ENCODE measurements around the gene CDK2AP2. TPM values are rescaled to one million over a fixed set of nuclear protein-coding genes. Genes with fewer than 3 reads are reported as not detected.
"Not testable (repeated sequence)": the region's sequence is repeated elsewhere in the genome, so short reads cannot be mapped to it uniquely, and the experiment has no call there.

Gene CDK2AP2
- total RNA-seq, 1 donor from 2014 or later = 104 TPM

- Histone ChIP-seq H3K4me3 (ENCODE audit: low read depth, low read length) (no peak overlapping the region), H3K27me3 (ENCODE audit: control insufficient read depth, insufficient read depth, low read length) (no peaks in the 10 kb centered on the region), H3K36me3 (ENCODE audit: control insufficient read depth, insufficient read depth, low read length) (no peaks in the 10 kb centered on the region)
- TF ChIP-seq CTCF (IDR thresholded peaks at IDR 0.05; ENCODE audit: insufficient read depth, low read length, poor library complexity, severe bottlenecking) = no peak
- DNase-seq (ENCODE audit: low read depth) = no peak
Measured at GRCh38 chr11:67516806-67517205, 8.8 kb upstream of the CDK2AP2 start.

DNA sequence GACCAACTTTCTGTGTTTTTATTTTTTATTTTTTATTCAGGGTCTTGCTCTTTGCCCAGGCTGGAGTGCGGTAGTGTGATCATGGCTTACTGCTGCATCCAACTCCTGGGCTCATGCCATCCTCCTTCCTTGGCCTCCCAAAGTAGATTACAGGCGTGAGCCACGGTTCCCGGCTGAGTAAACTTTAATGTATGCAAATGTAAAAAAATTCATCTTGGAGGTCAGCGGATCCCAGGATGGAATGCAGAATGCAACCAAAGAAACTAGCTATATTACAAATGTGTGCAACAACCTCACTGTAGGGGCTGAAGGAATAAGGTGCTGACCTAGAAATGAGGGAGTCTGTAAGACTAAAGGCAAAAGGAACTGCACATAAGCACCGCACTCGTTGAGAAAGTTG, 6.2 kb upstream of the CDK2AP2 start:
- no peaks in the 10 kb centered on the region for H3K27me3 ChIP-seq (ENCODE audit: control insufficient read depth, insufficient read depth, low read length)
- no peak overlapping the region for H3K4me3 ChIP-seq (ENCODE audit: low read depth, low read length)
- no peaks in the 10 kb centered on the region for H3K36me3 ChIP-seq (ENCODE audit: control insufficient read depth, insufficient read depth, low read length)
- DNase-seq (ENCODE audit: low read depth) = no peak
- TF ChIP-seq CTCF (IDR thresholded peaks at IDR 0.05; ENCODE audit: insufficient read depth, low read length, poor library complexity, severe bottlenecking) = no peak

GRCh38 chr11:67511558-67511957, 3.6 kb upstream of the CDK2AP2 start:
- not testable (repeated sequence) for H3K4me3 ChIP-seq (ENCODE audit: low read depth, low read length); H3K27me3 ChIP-seq (ENCODE audit: control insufficient read depth, insufficient read depth, low read length); DNase-seq (ENCODE audit: low read depth); H3K36me3 ChIP-seq (ENCODE audit: control insufficient read depth, insufficient read depth, low read length)

- Histone ChIP-seq H3K27me3 (ENCODE audit: control insufficient read depth, insufficient read depth, low read length) (no peaks in the 10 kb centered on the region), H3K36me3 (ENCODE audit: control insufficient read depth, insufficient read depth, low read length) (no peaks in the 10 kb centered on the region), H3K4me3 (ENCODE audit: low read depth, low read length) (no peak overlapping the region)
- no peak for DNase-seq (ENCODE audit: low read depth)
- no peak for TF ChIP-seq CTCF (IDR thresholded peaks at IDR 0.05; ENCODE audit: insufficient read depth, low read length, poor library complexity, severe bottlenecking)
Measured at GRCh38 chr11:67510023-67510345, 2.0 kb upstream of the CDK2AP2 start.

DNA sequence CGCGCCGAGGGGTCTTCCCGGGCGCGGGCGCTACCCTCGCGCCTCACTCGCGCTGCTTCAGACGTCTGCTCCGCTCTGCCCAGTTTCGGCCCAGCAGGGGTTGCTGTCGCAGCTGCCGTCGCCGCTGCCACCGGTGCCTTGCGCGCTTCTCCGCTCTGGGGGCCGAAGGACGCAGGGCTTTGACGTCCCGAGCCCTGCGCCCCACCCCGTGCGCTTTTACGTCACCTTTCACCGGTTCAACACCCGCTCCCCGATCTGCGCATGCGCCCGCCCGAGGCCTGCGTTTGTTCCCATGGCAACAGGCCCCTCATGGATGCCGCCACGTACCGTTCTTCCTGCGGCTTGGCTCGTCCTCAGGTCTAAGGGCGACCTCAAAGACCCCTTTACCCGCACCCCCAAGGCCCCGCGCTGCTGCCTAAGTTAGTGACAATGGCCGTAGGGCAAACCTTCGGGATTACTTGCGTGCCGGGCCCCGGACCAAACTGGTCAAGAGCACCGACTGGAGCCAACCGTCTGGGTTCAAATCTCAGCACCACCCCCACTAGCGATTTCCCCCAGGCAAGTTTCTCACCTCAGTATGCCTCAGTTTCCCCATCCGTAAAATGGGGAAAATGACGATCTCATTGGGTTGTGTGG, 642 bp upstream of the CDK2AP2 start:
- H3K4me3 ChIP-seq (ENCODE audit: low read depth, low read length) = peak overlapping the region; percentile 89
- DNase-seq (ENCODE audit: low read depth) = peak; percentile 66
- no peaks in the 10 kb centered on the region for H3K27me3 ChIP-seq (ENCODE audit: control insufficient read depth, insufficient read depth, low read length)
- no peaks in the 10 kb centered on the region for H3K36me3 ChIP-seq (ENCODE audit: control insufficient read depth, insufficient read depth, low read length)
- no peak for TF ChIP-seq CTCF (IDR thresholded peaks at IDR 0.05; ENCODE audit: insufficient read depth, low read length, poor library complexity, severe bottlenecking)

- DNase-seq (ENCODE audit: low read depth) = peak; percentile 58
- H3K4me3 ChIP-seq (ENCODE audit: low read depth, low read length) = peak overlapping the region; percentile 69
- no peaks in the 10 kb centered on the region for H3K36me3 ChIP-seq (ENCODE audit: control insufficient read depth, insufficient read depth, low read length)
- H3K27me3 ChIP-seq (ENCODE audit: control insufficient read depth, insufficient read depth, low read length) = no peaks in the 10 kb centered on the region
- no peak for TF ChIP-seq CTCF (IDR thresholded peaks at IDR 0.05; ENCODE audit: insufficient read depth, low read length, poor library complexity, severe bottlenecking)
Measured at GRCh38 chr11:67507242-67507863, 609 bp downstream of the CDK2AP2 start.

Data from kidney epithelial cell (primary cell).